Muscle layer of duodenum (tissue), 2 donors: ENCODE data around the gene RBP4.

Experiments
- H3K27ac ChIP-seq: one replicate; pipeline ENCODE4 v1.7.0; 2013; ENCODE audit warnings: mild to moderate bottlenecking, low read length
- H3K27me3 ChIP-seq: one replicate; pipeline ENCODE4 v1.7.0; 2013; ENCODE audit warnings: low read depth, mild to moderate bottlenecking, control low read depth, low read length
- H3K36me3 ChIP-seq, 2 donors: one replicate each; pipeline ENCODE4 v1.7.0; 2013; ENCODE audit warnings: low read length in 2 of 2, control low read depth in 1 of 2, mild to moderate bottlenecking in 1 of 2; ENCODE audit not compliant: insufficient read depth in 2 of 2, control insufficient read depth in 1 of 2
- H3K4me1 ChIP-seq, 2 donors: one replicate each; pipeline ENCODE4 v1.7.0; 2013; ENCODE audit warnings: low read length in 2 of 2, mild to moderate bottlenecking in 2 of 2, control low read depth in 1 of 2, moderate library complexity in 1 of 2; ENCODE audit not compliant: insufficient read depth in 2 of 2, control insufficient read depth in 1 of 2
- H3K4me3 ChIP-seq, 2 donors: one replicate each; pipeline ENCODE4 v1.7.0; 2013; ENCODE audit warnings: low read length in 2 of 2, low read depth in 1 of 2, mild to moderate bottlenecking in 1 of 2
- H3K9me3 ChIP-seq, 2 donors: one replicate each; pipeline ENCODE4 v1.7.0; 2013; ENCODE audit warnings: low read length in 2 of 2, control low read depth in 1 of 2, mild to moderate bottlenecking in 1 of 2; ENCODE audit not compliant: control insufficient read depth in 1 of 2
- donor health status: healthy.

The RBP4 gene

DNA sequence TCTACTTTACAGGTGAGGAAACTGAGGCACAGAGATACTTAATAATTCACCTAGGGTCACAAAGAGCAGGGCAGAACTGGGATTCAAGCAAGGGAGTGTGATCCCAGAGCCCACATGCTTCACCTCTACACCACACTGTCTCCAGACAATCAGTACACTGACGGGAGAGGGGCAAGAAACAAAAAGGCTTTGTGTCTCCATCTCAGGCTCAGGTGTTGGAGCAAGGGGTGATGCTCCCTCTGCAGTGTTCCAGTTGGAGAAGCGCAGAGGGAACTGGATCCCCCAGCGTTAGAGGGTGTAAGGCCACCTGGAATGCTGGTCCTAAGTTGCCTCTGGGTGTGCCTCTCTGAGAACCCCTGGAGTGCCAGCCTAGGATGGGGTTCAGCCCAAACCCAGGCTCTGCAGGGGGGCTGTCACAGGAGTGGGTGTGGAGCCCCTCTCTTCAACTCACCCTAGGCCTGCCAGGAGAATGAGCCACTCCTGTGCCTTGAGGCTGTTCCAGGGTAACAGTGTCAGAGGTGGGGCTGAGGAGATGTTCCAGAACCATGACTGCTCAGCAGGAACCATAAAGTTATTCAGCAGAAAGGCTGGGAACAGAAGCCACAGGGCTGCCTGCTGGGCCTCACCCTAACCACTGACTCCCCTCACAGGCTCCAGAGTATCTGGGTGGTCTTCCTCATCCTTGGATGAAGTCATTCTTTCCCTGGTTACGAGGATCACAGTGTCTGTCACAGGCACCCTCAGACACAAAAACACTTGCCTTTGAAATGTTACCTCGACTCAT is 5.5 kb downstream of the RBP4 start:
- Histone ChIP-seq H3K27me3 (peaks cover 5% of the 10 kb centered on the region), H3K4me3 (no peak overlapping the region), H3K27ac (no peak overlapping the region), H3K9me3 (no peaks in the 10 kb centered on the region), H3K4me1 (peaks cover 3 to 4% of the 10 kb centered on the region in 2 donors), H3K36me3 (no peaks in the 10 kb centered on the region)

DNA sequence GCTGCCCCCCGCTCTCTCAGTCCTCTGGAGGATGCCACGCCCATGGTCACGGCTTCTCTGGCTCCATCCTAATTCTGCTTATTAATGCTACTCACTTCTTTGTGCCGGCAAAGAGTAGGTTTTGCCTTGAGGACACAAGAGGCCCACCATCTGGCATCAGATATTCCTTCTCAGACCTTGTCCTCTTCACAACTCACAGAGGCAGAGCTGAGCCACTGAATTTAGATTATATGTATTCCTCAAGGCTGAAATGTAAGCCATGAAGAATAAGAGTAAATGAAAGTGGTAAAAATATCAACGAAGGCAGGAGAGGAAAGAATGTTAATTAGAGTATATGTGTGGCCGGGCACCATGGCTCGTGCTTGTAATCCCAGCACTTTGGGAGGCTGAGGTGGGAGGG is 6.5 kb downstream of the RBP4 start:
- Histone ChIP-seq H3K27ac (no peak overlapping the region), H3K36me3 (no peaks in the 10 kb centered on the region), H3K27me3 (no peaks in the 10 kb centered on the region), H3K4me3 (no peak overlapping the region), H3K9me3 (no peaks in the 10 kb centered on the region), H3K4me1 (peaks cover 0 to 4% of the 10 kb centered on the region in 2 donors)

DNA sequence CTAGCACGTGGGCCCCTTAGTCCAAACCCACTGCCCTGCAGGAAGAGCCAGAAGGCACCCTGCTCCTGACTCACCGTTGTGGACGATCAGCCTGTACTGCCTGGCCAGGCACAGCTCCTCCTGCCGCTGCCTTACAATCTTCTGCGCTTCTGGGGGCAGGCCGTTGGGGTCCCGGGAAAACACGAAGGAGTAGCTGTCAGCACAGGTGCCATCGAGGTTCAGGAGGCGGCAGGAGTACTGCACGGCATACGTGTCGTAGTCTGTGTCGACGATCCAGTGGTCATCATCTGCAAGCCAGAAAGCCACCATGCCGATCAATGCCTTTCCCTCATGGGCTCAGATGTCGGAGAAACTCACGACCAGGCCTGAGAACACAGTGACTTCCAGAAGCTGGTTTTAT is 7.3 kb downstream of the RBP4 start:
- H3K9me3 ChIP-seq = no peaks in the 10 kb centered on the region
- no peaks in the 10 kb centered on the region for H3K27me3 ChIP-seq
- H3K4me3 ChIP-seq = no peak overlapping the region
- no peak overlapping the region for H3K27ac ChIP-seq
- peaks cover 0 to 4% of the 10 kb centered on the region in 2 donors for H3K4me1 ChIP-seq
- no peaks in the 10 kb centered on the region for H3K36me3 ChIP-seq

DNA sequence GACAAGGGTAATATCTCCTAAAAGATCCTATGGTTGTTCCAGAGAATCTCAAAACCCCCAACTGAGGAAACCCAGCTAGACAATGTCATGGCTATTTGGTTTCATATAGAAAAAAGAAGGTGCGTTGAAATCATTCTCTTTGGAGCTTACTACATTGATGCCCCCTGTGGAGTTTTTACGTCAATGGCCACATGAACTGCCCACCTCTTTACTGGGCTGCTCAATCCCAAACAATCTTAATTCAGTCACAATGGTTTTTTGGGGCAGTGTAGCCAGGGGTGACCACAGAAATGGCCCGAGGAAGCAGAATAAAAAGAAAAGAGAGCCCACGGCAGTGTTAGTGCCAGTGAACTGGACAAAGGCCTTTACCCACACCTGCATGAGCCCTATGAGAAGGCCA is 7.8 kb downstream of the RBP4 start:
- no peak overlapping the region for H3K27ac ChIP-seq
- H3K4me3 ChIP-seq = no peak overlapping the region
- peaks cover 0 to 4% of the 10 kb centered on the region in 2 donors for H3K4me1 ChIP-seq
- no peaks in the 10 kb centered on the region for H3K36me3 ChIP-seq
- no peaks in the 10 kb centered on the region for H3K27me3 ChIP-seq
- no peaks in the 10 kb centered on the region for H3K9me3 ChIP-seq

DNA sequence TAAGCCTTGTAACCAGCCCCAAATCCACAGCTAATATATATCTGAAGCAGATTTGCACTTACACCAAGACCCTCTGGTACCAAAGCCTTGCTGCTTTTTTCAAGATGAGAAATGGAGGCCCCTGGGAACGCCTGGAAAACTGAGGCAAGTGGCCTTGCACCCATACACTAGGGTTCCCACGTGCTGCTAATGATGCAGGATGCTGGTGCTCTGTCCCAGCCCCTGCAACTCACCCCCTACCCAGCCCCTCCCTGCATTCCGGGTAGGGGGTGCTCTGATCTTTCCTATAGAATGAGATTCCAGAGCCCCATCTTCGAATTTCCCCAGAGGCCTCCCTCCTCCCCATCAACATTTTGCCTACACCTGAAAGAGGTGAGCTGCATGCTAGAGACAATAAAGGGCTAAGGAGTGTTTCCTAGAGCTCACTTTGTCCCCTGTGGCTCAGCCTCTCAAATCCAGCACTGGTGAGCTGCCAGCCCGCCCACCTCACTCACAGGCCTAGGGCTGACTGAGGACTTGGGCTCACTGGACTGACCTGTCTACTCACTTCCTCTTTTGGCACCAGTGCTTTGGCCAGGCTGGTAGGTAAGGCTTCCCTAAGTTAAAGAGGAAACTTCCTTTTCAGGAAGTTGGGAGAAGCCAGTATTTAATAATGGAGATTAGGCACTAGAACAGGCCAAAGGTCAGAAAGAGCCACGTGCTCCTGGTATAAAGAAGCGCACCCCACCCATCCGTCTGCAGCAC is 9.8 kb downstream of the RBP4 start:
- H3K4me1 ChIP-seq = peaks cover 0 to 4% of the 10 kb centered on the region in 2 donors
- no peak overlapping the region for H3K27ac ChIP-seq

DNA sequence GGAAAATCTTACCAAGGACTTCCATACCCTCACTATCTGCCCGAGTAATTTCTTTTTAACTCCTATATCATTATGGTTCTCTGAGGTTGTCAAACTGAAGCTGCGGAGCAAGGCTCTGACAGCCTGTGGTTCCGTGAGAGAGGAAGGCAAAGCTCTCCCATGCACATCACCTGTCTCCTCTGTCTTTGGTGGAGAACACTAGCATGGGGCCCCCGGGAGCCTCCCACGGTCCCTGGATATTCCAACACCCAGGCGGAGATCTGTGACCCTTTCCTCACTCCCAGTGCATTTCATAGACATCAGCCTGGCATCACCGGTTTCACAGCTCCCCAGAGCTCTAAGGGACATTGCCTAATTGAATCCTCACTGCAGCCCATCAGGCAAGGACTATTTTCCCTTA is 10.4 kb downstream of the RBP4 start:
- Histone ChIP-seq H3K27ac (no peak overlapping the region), H3K27me3 (no peaks in the 10 kb centered on the region), H3K4me3 (no peak overlapping the region), H3K4me1 (peaks cover 0 to 4% of the 10 kb centered on the region in 2 donors), H3K9me3 (no peaks in the 10 kb centered on the region), H3K36me3 (no peaks in the 10 kb centered on the region)

More for the DNA sequence above, 9.8 kb downstream of the RBP4 start:
- Histone ChIP-seq H3K4me3 (no peak overlapping the region), H3K9me3 (no peaks in the 10 kb centered on the region), H3K27me3 (no peaks in the 10 kb centered on the region), H3K36me3 (no peaks in the 10 kb centered on the region)

DNA sequence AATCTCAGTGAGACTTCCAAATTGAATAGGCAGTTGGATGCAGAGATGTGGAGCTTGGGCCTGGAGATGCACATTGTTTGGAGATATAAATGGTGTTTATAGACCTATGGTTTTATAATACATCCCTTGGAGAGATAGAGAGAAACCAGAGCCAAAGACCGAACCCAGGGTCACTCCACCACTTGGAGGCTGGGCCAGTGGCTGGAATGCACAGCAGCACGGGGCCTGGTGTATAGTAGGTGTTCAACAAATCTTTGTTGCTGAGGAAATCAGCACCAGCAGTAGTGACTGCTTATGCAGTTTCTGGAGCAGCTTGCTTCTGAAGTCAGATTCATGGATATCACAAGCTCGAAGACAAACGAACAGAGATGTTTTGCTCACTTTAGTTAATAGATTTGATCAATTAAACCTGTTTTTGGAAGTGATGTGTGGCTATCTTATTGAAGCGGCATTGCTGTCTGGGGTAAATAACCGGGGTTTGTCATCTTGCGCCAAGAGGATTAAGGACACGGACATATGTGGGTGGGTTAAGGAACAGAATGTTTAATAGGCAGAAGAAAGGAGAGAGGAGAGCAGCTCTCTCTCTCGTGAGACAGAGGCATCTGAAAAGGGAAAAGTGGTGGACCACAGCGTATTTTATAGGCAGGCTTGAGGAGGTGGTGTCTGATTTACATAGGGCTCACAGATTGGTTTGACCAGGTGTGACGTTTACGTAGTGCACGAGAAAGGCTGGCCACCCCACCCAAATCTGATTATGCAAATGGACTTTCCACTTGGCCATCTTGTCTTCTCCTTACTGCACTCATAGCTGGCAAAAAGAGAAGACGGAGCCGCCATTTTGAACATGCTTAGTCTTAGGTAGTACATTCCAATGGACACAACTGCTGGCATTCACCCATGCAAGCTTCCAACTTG is 11.1 kb downstream of the RBP4 start:
- H3K4me3 ChIP-seq = no peak overlapping the region
- H3K27me3 ChIP-seq = no peaks in the 10 kb centered on the region
- H3K9me3 ChIP-seq = no peaks in the 10 kb centered on the region
- no peak overlapping the region for H3K27ac ChIP-seq
- no peaks in the 10 kb centered on the region for H3K36me3 ChIP-seq
- peaks cover 0 to 4% of the 10 kb centered on the region in 2 donors for H3K4me1 ChIP-seq

DNA sequence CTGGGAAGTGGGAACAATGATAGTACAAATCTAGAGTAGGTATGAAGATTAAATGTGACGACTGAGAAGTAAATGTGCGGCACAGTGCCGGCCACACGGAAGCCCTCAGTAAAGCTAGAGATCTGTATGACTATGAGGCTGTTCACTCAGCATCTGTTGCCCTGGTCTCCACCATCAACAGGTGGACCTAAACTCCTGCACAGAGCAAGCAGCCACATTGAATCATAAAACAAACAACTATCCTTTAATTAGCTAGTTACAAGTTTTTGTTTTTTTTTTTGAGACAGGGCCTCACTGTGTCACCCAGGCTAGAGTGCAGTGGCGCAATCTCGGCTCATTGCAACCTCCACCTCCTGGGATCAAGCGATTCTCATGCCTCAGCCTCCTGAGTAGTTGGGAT is 16.6 kb downstream of the RBP4 start:
- H3K27ac ChIP-seq = no peak overlapping the region
- H3K9me3 ChIP-seq = peaks cover 3 to 5% of the 10 kb centered on the region in 2 donors
- H3K36me3 ChIP-seq = no peaks in the 10 kb centered on the region
- no peak overlapping the region for H3K4me3 ChIP-seq
- H3K27me3 ChIP-seq = no peaks in the 10 kb centered on the region
- no peaks in the 10 kb centered on the region for H3K4me1 ChIP-seq

DNA sequence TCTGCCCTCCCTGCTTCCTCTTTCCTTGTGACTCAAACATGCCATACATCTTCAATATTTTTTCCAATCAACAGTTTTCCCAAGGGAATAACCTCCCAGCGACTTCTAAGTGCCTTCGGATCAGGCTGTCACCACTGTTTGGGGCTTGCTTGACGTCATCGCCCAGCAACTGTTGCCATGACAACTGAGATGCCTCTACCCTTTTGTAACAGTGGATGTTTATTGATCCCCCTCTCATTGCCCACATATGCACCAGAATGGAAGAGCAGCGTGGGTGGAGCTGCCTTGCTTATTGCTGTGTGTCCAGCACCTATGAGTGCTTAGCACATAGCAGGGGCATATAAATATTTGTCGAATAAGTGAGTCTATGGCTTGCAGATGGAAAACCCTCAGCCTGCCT is 20.2 kb downstream of the RBP4 start:
- no peak overlapping the region for H3K4me3 ChIP-seq
- no peaks in the 10 kb centered on the region for H3K27me3 ChIP-seq
- no peak overlapping the region for H3K27ac ChIP-seq
- peaks cover 3 to 5% of the 10 kb centered on the region in 2 donors for H3K9me3 ChIP-seq
- H3K4me1 ChIP-seq = no peaks in the 10 kb centered on the region
- H3K36me3 ChIP-seq = no peaks in the 10 kb centered on the region

DNA sequence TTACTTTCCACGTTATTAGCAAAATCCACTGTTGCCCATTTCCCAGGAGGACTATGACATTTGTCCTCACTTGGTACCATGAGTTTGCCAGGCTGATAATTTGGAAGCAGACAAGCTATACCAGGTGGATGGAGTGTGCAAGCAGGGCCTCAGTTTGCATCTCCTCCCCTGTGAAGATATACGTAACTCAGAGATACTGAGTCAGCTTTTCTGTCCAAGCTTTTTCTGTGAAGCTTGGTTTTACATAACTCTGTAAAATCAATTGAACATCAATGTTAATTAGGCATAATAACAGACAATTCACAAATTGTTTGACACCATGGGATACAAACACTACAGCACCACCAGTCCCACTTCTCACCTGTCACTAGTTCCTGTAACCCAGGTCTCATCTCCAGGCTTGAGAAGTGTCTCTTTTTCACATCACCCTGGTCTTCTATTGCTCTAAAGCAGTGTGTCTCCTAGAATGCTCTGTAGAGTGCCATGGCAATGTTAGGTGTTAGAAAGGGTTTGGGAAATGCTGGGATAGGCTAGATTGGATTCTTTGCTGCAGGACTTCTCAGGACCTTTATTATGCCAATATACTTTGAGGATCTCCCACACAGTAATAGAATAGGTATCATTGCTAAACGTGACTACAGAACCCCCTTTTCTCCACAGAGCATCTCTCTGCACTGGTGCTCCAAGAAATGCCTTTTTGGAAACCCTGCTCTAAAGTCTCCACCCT is 20.9 kb downstream of the RBP4 start:
- Histone ChIP-seq H3K4me3 (no peak overlapping the region), H3K36me3 (no peaks in the 10 kb centered on the region), H3K27me3 (no peaks in the 10 kb centered on the region), H3K27ac (no peak overlapping the region), H3K9me3 (peaks cover 3 to 5% of the 10 kb centered on the region in 2 donors), H3K4me1 (no peaks in the 10 kb centered on the region)
